Heart right ventricle (tissue), 16 donors: ENCODE measurements around the gene CRHR2. TPM values are rescaled to one million over a fixed set of nuclear protein-coding genes. Genes with fewer than 3 reads are reported as not detected.
"Not testable (repeated sequence)": the region's sequence is repeated elsewhere in the genome, so short reads cannot be mapped to it uniquely, and the experiment has no call there.

Experiments
- ATAC-seq, 8 donors: fragments of 200-7000 bp; cut with Tn5 transposase; one replicate each; pipeline ENCODE4 v1.9.1; 2020; ENCODE audit warnings: mild to moderate bottlenecking in 8 of 8, moderate library complexity in 8 of 8, moderate number of reproducible peaks in 1 of 8
- DNase-seq, 2 donors: peaks; one replicate each; pipeline ENCODE4 v3.0.0-alpha.2; 2020
- H3K27ac ChIP-seq, 10 donors: fragments of 200-600 bp; sonication (generic) in 2 of 10; one replicate each; pipeline versions ENCODE4 v1.5.0 to v1.8.0; 2020 to 2022; ENCODE audit warnings: mild to moderate bottlenecking in 3 of 10
- H3K27me3 ChIP-seq, 7 donors: fragments of 200-600 bp; one replicate each; pipeline ENCODE4 v1.8.0; 2021 to 2022; ENCODE audit warnings: mild to moderate bottlenecking in 2 of 7
- H3K36me3 ChIP-seq, 9 donors: fragments of 200-600 bp; sonication (generic) in 1 of 9; one replicate each; pipeline versions ENCODE4 v1.5.0 to v1.8.0; 2020 to 2022; ENCODE audit warnings: mild to moderate bottlenecking in 2 of 9
- H3K4me1 ChIP-seq, 9 donors: fragments of 200-600 bp; sonication (generic) in 1 of 9; one replicate each; pipeline versions ENCODE4 v1.5.0 to v1.8.0; 2020 to 2022; ENCODE audit warnings: mild to moderate bottlenecking in 4 of 9
- H3K4me3 ChIP-seq, 10 donors: fragments of 200-600 bp; sonication (generic) in 2 of 10; one replicate each; pipeline versions ENCODE4 v1.5.0 to v1.8.0; 2020 to 2022; ENCODE audit warnings: mild to moderate bottlenecking in 7 of 10, moderate library complexity in 2 of 10
- H3K9me3 ChIP-seq, 11 donors: fragments of 200-600 bp in 10 of 11; sonication (generic) in 2 of 11; one replicate each; pipeline versions ENCODE4 v1.5.0 to v1.8.0; 2013 to 2022; ENCODE audit warnings: mild to moderate bottlenecking in 2 of 11, control low read depth in 1 of 11, moderate library complexity in 1 of 11
- WGBS, 2 donors: extraction: QIAGEN DNeasy Blood & Tissue Kit; methylation state at CpG; one replicate each; pipeline ENCODE4 v1.1.7; 2013; ENCODE audit warnings: inconsistent platforms in 1 of 2; 5-methylcytosine and 5-hydroxymethylcytosine counted together
- intact Hi-C, 10 donors: fragments of 100-400 bp; cut with DNase I; formaldehyde crosslinking; loops; one replicate each; pipeline versions ENCODE4 v1.11.1 to v1.14.2; 2022
- polyA plus RNA-seq, 2 donors: library from polyadenylated mRNA; stranded (reverse); fragments of 200-250 nt; gene quantifications; one replicate each; pipeline ENCODE4 v1.2.3, GENCODE V29; 2013
- total RNA-seq, 10 donors: library from RNA; stranded (reverse); fragmentation: NEBNext Ultra II Directional in 3 of 10; extraction: Animal tissue kit (Norgen Biotek cat#: 25700) in 3 of 10; gene quantifications; one replicate each; pipeline versions ENCODE4 v1.2.1 to v1.2.4, GENCODE V29; 2021 to 2023
- TF ChIP-seq, protein P1 (sequence below), 9 donors: fragments of 200-600 bp; sonication (generic) in 2 of 9; IDR thresholded peaks; one replicate each; pipeline versions ENCODE4 v1.5.0 to v1.8.0; 2021 to 2022; ENCODE audit warnings: antibody characterized with exemption in 9 of 9, mild to moderate bottlenecking in 5 of 9, moderate library complexity in 1 of 9
- donor health status: Arrhythmogenic right ventricular cardiomyopathy.
- donor health status: ischemic (EF 13 %, LVEDD 7.1; RV severe dilation, severe dysfunction).
- donor health status: healthy with polysubstance abuse.
- donor health status: DM: no; HTN: yes; CAD: no.
- donor health status: DM: no; HTN: no; CAD: no.
- donor health status: ischemic (EF 25% LVEDD 6.9; RV normal size, moderate dysfunction).
- donor health status: ischemic (EF 25% LVEDD 5.7; RV mildly dilated, moderate dysfunction).
- donor health status: healthy.
- donor health status: DM: yes; HTN: yes; CAD: no.
- donor health status: Ischemic cardiomyopathy.
- donor health status: ischemic (EF 35%, LVEDD 5.7; RV mildly dilated, moderate dysfunction).
- donor health status: nonischemic (EF 11% LVEDD 7.7; RV severe dilation, severe dysfunction).
- donor health status: DM: yes; HTN: yes; CAD: no.
- donor health status: PGD.
- donor health status: ischemic (EF 29% LVEDD 5.4; RV normal size, mild dysfunction).
- donor health status: nonischemic (EF 23%, LVEDD 6.1; RV moderate dilation, normal function).

Gene CRHR2
- total and polyA plus RNA-seq, 12 donors = 0.07 to 1.2 (median 0.28) TPM; not detected in 1

DNA sequence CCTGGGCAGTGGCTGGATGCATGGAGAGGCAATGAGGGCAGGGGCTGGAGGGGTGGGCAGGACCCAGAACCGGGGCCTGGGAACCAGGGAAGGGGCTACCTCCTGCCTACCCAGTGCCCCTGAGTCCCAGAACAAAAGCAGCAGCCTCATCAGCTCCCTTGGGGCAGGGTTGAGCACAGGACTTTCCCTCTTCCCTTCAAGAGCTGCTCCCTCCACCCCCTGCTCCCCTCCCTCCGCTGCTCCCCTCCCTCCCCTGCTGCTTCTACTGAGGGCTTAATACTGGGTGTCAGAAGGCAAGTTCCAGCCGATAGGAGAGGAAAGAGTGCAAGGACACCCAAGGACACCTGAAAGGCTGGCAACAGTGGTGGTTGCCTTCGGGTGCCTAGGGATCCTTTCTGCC, 41.5 kb upstream of the CRHR2 start:
- ATAC-seq = no peak
- Histone ChIP-seq H3K4me3 (no peak overlapping the region), H3K4me1 (no peaks in the 10 kb centered on the region), H3K36me3 (no peaks in the 10 kb centered on the region), H3K27ac (no peak overlapping the region), H3K9me3 (peaks cover 0 to 7% (median 0%) of the 10 kb centered on the region in 11 donors), H3K27me3 (no peaks in the 10 kb centered on the region)
- WGBS, 2 donors = 56 to 60% methylated on average over 4 of the region's 4 CpGs
- DNase-seq = no peak
- TF ChIP-seq, protein P1, sequence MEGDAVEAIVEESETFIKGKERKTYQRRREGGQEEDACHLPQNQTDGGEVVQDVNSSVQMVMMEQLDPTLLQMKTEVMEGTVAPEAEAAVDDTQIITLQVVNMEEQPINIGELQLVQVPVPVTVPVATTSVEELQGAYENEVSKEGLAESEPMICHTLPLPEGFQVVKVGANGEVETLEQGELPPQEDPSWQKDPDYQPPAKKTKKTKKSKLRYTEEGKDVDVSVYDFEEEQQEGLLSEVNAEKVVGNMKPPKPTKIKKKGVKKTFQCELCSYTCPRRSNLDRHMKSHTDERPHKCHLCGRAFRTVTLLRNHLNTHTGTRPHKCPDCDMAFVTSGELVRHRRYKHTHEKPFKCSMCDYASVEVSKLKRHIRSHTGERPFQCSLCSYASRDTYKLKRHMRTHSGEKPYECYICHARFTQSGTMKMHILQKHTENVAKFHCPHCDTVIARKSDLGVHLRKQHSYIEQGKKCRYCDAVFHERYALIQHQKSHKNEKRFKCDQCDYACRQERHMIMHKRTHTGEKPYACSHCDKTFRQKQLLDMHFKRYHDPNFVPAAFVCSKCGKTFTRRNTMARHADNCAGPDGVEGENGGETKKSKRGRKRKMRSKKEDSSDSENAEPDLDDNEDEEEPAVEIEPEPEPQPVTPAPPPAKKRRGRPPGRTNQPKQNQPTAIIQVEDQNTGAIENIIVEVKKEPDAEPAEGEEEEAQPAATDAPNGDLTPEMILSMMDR (IDR thresholded peaks at IDR 0.05) = no peak
- intact Hi-C loops = no loop called here

GRCh38 chr7:30722671-30723070, 40.4 kb upstream of the CRHR2 start:
- Histone ChIP-seq H3K27me3 (no peaks in the 10 kb centered on the region), H3K4me3 (no peak overlapping the region), H3K4me1 (no peaks in the 10 kb centered on the region), H3K9me3 (peaks cover 0 to 18% (median 6%) of the 10 kb centered on the region in 11 donors), H3K27ac (no peak overlapping the region), H3K36me3 (no peaks in the 10 kb centered on the region)
- intact Hi-C loops = no loop called here
- DNase-seq (no peak), ATAC-seq (no peak)
- TF ChIP-seq, protein P1 (IDR thresholded peaks at IDR 0.05) = no peak

GRCh38 chr7:30722187-30722586, 39.9 kb upstream of the CRHR2 start:
- Histone ChIP-seq H3K4me3 (no peak overlapping the region), H3K9me3 (peaks cover 0 to 23% (median 6%) of the 10 kb centered on the region in 11 donors), H3K27ac (no peak overlapping the region), H3K27me3 (no peaks in the 10 kb centered on the region), H3K36me3 (no peaks in the 10 kb centered on the region), H3K4me1 (no peaks in the 10 kb centered on the region)
- DNase-seq (no peak), ATAC-seq (no peak)
- TF ChIP-seq, protein P1 (IDR thresholded peaks at IDR 0.05) = no peak
- intact Hi-C loops = no loop called here
- 81 to 87% methylated on average over 2 of the region's 2 CpGs for WGBS, 2 donors

DNA sequence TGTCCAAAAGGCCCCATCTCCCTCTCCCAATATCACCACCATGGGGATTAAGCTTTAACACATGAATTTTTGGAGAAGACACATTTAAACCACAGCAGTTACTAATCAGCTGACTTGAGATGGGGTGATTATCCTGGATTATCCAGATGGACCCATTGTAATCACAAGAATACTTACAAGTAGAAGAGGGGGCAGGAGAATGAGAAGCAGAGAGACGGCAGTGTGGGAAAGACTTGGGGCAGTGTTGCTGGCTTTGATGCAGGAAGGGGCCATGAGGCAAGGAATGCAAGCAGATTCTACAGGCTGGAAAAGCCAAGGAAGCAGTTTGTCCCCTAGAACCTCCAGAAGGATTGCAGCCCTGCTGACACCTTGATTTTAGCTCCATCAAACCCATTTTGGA, 39.0 kb upstream of the CRHR2 start:
- Histone ChIP-seq H3K27me3 (no peaks in the 10 kb centered on the region), H3K9me3 (peaks cover 0 to 27% (median 6%) of the 10 kb centered on the region in 11 donors), H3K27ac (no peak overlapping the region), H3K36me3 (no peaks in the 10 kb centered on the region), H3K4me1 (no peaks in the 10 kb centered on the region), H3K4me3 (no peak overlapping the region)
- ATAC-seq = no peak
- WGBS, 2 donors = 96 to 100% methylated on average over 1 of the region's 1 CpG
- no peak for DNase-seq
- intact Hi-C loops = no loop called here
- TF ChIP-seq, protein P1 (IDR thresholded peaks at IDR 0.05) = no peak

GRCh38 chr7:30719434-30719833, 37.2 kb upstream of the CRHR2 start:
- H3K4me1 ChIP-seq, H3K27ac ChIP-seq, H3K27me3 ChIP-seq, H3K4me3 ChIP-seq, ATAC-seq, DNase-seq, H3K36me3 ChIP-seq, intact Hi-C loops: not testable (repeated sequence)
- peaks cover 0 to 27% (median 6%) of the 10 kb centered on the region in 11 donors for H3K9me3 ChIP-seq
- WGBS, 2 donors = 86 to 97% methylated on average over 2 of the region's 2 CpGs
